Stimulated activated effector memory CD8-positive, alpha-beta T cell treated with anti-CD3 and anti-CD28 coated beads, Interleukin-12 subunit alpha, Interleukin-12 subunit beta, amount 100 ng/mL, for 72 hours (primary cell): ENCODE measurements around the gene PTPRJ.

Experiments
- ATAC-seq: fragments of 150-1000 bp; cut with Tn5 transposase; 2 replicates; pipeline ENCODE4 v1.10.0; 2021
- DNase-seq, 2 donors: peaks; one replicate each; pipeline ENCODE4 v3.0.0; 2021 to 2022; ENCODE audit warnings: low spot score in 2 of 2
- H3K27ac Mint-ChIP-seq: one replicate; pipeline ENCODE4 v1.8.0; 2022; ENCODE audit warnings: mild to moderate bottlenecking, mixed read lengths
- H3K36me3 Mint-ChIP-seq: one replicate; pipeline ENCODE4 v1.8.0; 2022; ENCODE audit warnings: mild to moderate bottlenecking, mixed read lengths
- H3K4me1 Mint-ChIP-seq: one replicate; pipeline ENCODE4 v1.8.0; 2022; ENCODE audit warnings: mixed read lengths
- H3K4me3 Mint-ChIP-seq: one replicate; pipeline ENCODE4 v1.8.0; 2022; ENCODE audit warnings: mild to moderate bottlenecking, mixed read lengths
- H3K9me3 Mint-ChIP-seq: one replicate; pipeline ENCODE4 v1.8.0; 2022; ENCODE audit warnings: mixed read lengths

Gene PTPRJ

DNA sequence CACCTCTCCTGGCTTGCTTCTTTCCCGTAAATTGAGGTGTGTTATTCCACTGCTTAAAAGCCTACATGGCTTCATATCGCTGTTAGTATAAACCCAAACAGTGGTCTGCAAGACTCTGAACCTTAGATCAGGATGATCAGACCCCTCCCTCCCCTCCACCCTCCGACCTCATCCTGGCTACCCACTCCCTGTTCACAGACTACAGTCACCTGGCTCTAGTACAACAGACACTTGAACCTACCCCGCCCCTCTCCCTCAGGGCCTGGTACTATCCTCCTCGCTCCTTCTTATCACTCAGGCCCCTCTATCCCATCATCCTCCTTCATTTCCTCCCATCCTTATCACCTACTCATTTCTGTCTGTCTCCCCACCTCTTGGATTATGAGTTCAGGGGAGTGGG lies 20.1 kb downstream of the PTPRJ start:
- Mint-ChIP-seq H3K4me3 (peak overlapping the region; percentile 67), H3K9me3 (no peaks in the 10 kb centered on the region), H3K36me3 (peaks cover 15% of the 10 kb centered on the region), H3K27ac (peak overlapping the region; percentile 96), H3K4me1 (peaks cover 74% of the 10 kb centered on the region)
- ATAC-seq (no peak), DNase-seq (no peak)

DNA sequence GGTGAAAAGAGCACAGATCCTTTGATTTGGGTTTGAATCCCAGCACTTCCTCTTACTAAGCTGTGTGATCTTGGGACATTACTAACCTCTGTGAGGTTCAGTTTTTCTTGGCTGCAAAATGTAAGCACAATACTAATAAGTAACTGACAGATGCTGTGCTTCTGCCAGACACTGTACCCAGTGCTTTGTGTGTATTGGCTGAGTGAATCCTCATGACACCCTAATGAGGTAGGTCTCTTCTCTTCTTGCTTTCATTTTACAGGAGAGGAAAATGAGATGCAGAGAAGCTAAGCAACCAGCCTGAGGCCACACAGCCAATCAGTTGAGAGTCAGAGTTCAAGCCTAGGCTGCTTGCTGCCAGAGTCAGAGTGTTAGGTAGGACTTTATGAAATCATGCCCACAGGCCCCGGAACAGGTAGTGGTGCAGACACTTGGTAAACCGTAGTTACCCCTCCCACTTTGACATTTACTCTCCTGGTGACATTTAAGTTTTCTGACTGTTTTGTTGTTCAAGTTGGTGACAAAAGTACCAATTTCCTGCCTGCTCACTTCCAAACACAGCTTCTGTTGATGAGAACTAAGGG lies 21.2 kb downstream of the PTPRJ start:
- H3K4me1 Mint-ChIP-seq: peaks cover 84% of the 10 kb centered on the region
- peak overlapping the region; percentile 67 for H3K4me3 Mint-ChIP-seq
- ATAC-seq: peak; percentile 94
- H3K27ac Mint-ChIP-seq: peak overlapping the region; percentile 96
- H3K36me3 Mint-ChIP-seq: peaks cover 25% of the 10 kb centered on the region
- peak; percentile 56 to 86 for DNase-seq
- H3K9me3 Mint-ChIP-seq: no peaks in the 10 kb centered on the region

DNA sequence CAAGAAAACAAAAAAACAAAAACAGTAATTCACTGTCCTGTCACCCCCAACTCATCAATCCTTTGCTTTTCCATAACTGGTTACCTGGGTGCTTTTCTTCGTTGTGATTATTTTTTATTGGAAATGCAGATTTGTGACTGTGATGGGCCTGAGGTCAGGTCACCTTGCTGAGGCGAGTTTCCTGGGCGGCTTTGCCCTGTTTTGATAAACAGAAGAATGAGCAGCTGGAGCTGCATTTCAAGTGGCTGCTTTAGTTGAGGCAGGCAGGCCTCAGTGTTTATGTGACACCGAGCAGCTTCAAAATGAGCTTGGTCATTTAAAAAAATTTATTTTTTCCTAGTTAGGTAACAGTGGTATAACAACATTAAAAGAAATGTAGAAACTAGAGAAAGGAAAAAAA lies 22.2 kb downstream of the PTPRJ start:
- DNase-seq (no peak), ATAC-seq (no peak)
- peaks cover 82% of the 10 kb centered on the region for H3K4me1 Mint-ChIP-seq
- H3K9me3 Mint-ChIP-seq: no peaks in the 10 kb centered on the region
- H3K27ac Mint-ChIP-seq: peak overlapping the region; percentile 96
- H3K4me3 Mint-ChIP-seq: peak overlapping the region; percentile 67
- H3K36me3 Mint-ChIP-seq: peaks cover 30% of the 10 kb centered on the region

DNA sequence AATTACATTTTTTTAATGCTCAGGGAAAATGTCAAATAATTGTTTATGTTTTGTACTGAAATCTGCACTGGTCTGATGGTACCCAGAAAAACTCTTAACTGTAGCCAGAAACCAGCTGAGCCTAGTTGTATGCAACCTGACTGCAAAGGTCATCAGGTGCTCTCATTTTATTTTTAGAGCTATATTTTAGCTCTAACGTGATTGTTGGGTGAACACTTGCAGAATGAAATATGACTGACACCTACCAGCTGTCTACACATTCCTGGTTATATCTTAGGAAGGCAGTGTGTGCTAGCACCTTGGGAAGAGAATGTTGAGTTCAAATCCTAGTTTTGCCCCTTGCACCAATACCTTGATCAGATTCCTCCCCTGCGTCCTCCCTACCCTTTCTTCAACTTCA lies 23.6 kb downstream of the PTPRJ start:
- H3K4me3 Mint-ChIP-seq: peak overlapping the region; percentile 73
- DNase-seq: no peak
- H3K27ac Mint-ChIP-seq: peak overlapping the region; percentile 96
- no peaks in the 10 kb centered on the region for H3K9me3 Mint-ChIP-seq
- H3K4me1 Mint-ChIP-seq: peaks cover 82% of the 10 kb centered on the region
- peaks cover 36% of the 10 kb centered on the region for H3K36me3 Mint-ChIP-seq
- ATAC-seq: no peak

DNA sequence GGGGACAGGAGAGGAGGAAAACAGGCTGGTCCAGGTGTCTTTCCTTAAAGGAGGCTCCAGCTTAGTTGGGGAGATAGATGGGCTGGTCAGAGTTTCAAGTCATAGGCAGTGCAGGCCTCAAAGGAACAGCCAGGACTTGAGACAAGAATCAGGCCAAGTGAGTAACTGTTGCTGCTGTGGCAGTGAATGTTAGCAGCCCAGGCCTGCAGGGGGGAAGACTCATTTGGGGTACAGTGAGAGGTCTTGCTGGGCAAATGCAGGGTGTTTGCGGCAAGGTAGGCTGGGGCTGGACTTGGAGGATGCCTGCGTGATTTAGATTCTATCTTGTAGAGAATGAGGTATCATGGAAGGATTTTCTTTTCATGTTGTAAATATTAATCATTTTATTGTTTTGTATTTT lies 24.1 kb downstream of the PTPRJ start:
- Mint-ChIP-seq H3K4me1 (peaks cover 82% of the 10 kb centered on the region), H3K9me3 (no peaks in the 10 kb centered on the region), H3K4me3 (peak overlapping the region; percentile 73), H3K36me3 (peaks cover 40% of the 10 kb centered on the region), H3K27ac (peak overlapping the region; percentile 96)
- ATAC-seq (no peak), DNase-seq (no peak)

DNA sequence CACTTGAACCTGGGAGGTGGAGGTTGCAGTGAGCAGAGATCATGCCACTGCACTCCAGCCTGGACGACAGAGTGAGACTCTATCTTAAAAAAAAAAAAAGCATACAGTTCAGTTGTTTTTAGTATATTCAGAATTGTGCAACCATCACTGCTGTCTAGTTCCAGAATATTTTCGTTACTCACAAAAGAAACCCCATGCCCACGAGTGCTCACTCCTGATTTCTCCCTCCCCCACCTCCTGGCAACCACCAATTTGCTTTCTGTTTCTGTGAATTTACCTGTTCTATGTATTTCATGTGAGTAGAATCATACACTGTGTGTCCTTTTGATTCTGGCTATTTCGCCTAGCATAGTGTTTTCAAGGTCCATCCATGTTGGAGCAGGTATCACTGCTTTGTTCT lies 24.8 kb downstream of the PTPRJ start:
- no peak for ATAC-seq
- no peaks in the 10 kb centered on the region for H3K9me3 Mint-ChIP-seq
- peaks cover 80% of the 10 kb centered on the region for H3K4me1 Mint-ChIP-seq
- peak overlapping the region; percentile 96 for H3K27ac Mint-ChIP-seq
- H3K4me3 Mint-ChIP-seq: peak overlapping the region; percentile 73
- H3K36me3 Mint-ChIP-seq: peaks cover 36% of the 10 kb centered on the region
- no peak for DNase-seq

DNA sequence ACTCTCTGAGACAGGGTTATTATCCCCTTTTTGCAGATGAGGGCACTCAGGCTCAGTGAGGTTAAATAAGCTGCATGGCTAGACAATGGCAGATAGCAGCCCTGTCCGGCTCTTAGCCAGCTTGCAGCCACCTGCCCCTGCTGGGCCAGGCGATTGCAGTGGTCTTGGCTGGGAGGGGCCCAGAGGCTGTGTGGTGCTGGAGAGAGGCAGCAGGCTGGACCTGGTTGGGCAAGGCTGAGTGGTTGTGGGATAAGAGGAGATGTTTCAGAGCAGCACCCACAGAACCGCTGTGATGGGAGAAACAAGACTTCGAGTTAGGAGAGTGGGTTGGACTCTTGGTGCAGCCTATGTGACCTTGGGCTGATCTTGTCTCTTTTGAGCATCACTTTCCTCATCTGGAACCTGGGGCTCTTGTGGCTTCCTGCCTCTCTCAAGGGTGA lies 25.5 kb downstream of the PTPRJ start:
- no peaks in the 10 kb centered on the region for H3K9me3 Mint-ChIP-seq
- peak; percentile 3 for ATAC-seq

DNA sequence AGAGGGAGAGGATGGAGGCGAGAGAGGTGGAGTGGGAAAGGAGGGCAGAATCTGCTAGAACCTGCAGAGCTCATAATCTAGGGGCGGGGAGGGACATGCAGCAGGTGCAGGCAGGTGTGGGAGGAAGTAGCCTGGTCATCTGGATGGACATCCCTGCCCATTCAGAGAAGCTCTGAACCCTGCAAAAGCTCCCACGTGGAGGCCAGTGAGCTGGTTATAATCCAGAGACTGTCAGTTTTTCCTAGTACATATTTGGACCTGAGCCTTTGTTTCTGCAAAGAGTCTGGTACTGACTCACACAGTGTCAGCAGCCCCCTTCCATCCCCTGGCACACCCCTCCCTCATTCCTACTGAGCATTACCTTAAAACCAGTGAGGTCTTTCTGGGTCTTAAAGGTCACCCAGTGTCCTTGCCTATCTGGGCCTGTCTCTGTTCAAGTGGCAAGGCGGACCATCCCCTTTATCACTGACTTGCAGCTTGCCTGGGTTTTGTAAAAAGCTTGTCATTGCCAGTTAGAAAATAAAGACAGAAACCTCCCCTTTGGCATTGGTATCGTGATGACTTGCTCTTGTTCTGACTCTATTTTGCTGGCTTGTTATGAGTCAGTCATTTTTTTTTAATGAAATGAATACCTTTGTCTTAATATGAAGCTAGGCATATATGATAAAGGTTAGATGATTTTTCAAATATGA lies 26.1 kb downstream of the PTPRJ start:
- Mint-ChIP-seq H3K4me3 (peak overlapping the region; percentile 73), H3K27ac (peak overlapping the region; percentile 96), H3K4me1 (peaks cover 76% of the 10 kb centered on the region), H3K9me3 (no peaks in the 10 kb centered on the region), H3K36me3 (peaks cover 38% of the 10 kb centered on the region)
- DNase-seq (peak; percentile 46 to 81), ATAC-seq (peak; percentile 66)

More for the DNA sequence above, 25.5 kb downstream of the PTPRJ start:
- Mint-ChIP-seq H3K4me3 (peak overlapping the region; percentile 73), H3K27ac (peak overlapping the region; percentile 96), H3K4me1 (peaks cover 76% of the 10 kb centered on the region), H3K36me3 (peaks cover 36% of the 10 kb centered on the region)
- peak in 1 of 2 donors; percentile 76 for DNase-seq

DNA sequence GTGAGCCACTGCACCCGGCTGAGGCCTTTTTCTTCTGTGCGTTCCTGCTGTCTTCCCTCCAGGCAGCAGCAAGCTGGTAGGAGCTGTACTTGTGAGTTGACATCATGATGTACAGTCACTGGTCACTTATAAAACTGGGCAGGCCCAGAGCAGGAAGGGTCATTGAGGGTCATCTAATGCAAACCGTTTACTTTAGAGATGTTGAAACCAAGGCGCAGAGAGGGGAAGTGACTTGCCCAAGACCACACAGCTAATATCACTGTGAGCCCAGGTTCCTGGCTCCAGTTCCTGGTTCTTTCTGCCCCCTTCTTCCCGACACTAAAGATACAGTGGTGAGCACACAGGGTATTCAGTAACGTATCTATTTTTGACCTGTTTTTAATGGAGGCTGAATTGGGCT lies 27.3 kb downstream of the PTPRJ start:
- peaks cover 77% of the 10 kb centered on the region for H3K4me1 Mint-ChIP-seq
- peaks cover 44% of the 10 kb centered on the region for H3K36me3 Mint-ChIP-seq
- ATAC-seq (no peak), DNase-seq (no peak)
- H3K9me3 Mint-ChIP-seq: no peaks in the 10 kb centered on the region
- H3K4me3 Mint-ChIP-seq: peak overlapping the region; percentile 73
- H3K27ac Mint-ChIP-seq: peak overlapping the region; percentile 96

DNA sequence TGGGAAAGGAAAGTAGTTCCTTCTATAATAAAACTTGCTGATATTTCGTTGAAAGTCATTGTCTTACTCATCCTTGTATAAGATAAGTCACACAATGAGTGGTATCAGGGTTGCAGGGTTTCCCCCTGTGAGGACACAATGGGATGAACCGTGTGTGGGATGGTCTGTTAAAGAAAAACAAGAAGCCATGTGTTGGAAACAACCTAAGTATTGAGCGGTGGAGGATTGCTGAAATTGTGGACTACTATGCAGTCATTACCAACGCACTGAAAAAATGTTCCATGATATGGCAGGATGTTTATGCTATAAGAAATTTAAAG lies 28.6 kb downstream of the PTPRJ start:
- ATAC-seq (peak; percentile 65), DNase-seq (peak in 1 of 2 donors; percentile 77)
- Mint-ChIP-seq H3K27ac (peak overlapping the region; percentile 96), H3K36me3 (peaks cover 52% of the 10 kb centered on the region), H3K4me1 (peaks cover 87% of the 10 kb centered on the region), H3K9me3 (no peaks in the 10 kb centered on the region), H3K4me3 (peak overlapping the region; percentile 73)

DNA sequence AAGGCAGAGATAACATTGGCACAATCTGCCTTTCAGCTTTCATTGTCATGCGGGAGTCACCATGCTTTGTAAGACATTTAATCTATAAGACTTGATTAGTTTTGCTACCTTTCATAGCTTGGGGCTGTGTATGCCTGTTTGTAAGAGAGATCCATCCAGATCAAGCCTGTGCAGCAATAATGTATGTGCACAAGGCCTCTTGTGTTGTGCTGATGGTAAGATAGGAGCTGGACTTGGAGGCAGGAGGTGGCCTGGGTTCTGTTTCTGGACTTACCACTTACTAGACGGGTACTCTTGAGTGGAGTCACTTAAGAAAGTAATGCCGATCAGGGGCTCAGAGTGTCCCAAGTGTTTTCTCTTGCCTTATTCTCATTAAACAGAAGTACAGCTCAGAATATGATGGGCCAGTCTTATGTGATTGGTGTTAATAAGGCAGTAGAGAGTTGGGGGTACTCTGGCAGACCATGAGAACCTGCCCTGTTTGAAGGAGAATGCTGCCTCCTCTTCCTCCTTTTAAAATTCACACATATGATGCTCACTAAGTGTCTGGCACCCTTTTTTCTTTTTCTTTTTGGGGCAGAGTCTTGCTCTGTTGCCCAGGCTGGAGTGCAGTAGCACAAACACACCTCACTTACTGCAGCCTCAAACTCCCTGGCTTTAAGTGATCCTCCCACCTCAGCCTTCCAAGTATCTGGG lies 30.9 kb downstream of the PTPRJ start:
- Mint-ChIP-seq H3K9me3 (no peaks in the 10 kb centered on the region), H3K4me1 (peaks cover 85% of the 10 kb centered on the region), H3K27ac (peak overlapping the region; percentile 96), H3K36me3 (peaks cover 48% of the 10 kb centered on the region), H3K4me3 (peak overlapping the region; percentile 75)
- DNase-seq (no peak), ATAC-seq (no peak)

DNA sequence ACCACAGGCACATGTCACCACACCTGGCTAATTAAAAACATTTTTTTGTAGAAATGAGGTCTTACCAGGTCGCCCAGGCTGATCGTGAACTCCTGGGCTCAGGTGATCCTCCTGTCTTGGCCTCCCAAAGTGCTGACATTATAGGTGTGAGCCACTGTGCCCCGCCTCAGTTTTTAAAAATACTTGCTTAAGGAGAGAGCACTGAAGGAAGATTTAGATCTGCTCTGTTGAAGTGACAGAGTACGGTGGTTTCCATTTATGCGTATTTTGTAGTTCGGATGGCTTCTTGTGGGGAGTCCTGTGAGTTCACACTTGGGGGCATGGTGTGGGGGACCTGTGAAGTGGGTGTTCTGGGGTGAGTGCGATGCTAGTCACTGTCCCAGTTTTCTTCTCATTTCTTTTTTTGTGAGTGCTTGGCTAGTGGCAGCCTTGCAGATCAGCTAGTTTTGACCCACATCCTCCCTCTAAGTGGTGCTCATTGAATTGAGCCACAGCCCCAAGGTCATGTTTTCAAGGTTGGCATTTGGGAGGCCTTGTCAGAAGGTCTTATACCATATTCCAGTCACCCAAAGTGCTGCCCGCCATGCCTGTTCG lies 31.5 kb downstream of the PTPRJ start:
- H3K27ac Mint-ChIP-seq: peak overlapping the region; percentile 96
- ATAC-seq (peak; percentile 83), DNase-seq (peak; percentile 51 to 84)
- H3K4me3 Mint-ChIP-seq: peak overlapping the region; percentile 75
- H3K36me3 Mint-ChIP-seq: peaks cover 42% of the 10 kb centered on the region
- peaks cover 86% of the 10 kb centered on the region for H3K4me1 Mint-ChIP-seq
- no peaks in the 10 kb centered on the region for H3K9me3 Mint-ChIP-seq

DNA sequence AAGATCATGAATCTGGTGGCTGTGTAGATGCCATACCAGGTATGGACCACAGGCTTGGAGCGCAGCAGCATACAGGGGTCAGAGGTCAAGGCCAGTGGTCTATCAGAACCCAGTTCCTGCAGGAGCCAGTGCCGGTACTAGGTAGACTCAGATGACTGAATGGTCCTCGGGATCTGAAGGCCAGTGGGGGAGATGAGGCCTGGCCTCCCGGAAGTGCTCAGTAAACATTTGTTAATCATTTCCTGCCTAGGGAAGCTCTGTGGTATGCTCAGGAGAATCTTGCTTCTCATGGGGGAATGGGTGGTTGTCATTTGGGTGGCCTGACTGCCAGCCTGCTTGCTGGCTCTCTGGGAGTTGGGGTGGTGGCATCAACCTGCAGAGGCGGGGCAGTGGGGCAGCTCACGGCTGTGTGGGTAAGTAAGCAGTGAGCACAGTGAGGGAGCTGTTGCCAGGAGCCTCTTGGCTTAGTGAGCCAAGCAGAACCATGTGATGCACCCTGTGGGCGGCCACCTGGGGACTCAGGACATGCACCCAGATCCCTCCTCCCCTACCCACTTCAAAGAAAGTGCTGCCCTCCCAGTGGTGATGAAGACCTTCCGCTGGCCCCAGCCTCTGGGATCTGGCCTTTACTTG lies 33.0 kb downstream of the PTPRJ start:
- H3K4me1 Mint-ChIP-seq: peaks cover 89% of the 10 kb centered on the region
- DNase-seq (peak; percentile 42 to 79), ATAC-seq (peak; percentile 64)
- H3K4me3 Mint-ChIP-seq: peak overlapping the region; percentile 75
- peaks cover 40% of the 10 kb centered on the region for H3K36me3 Mint-ChIP-seq
- no peaks in the 10 kb centered on the region for H3K9me3 Mint-ChIP-seq
- peak overlapping the region; percentile 96 for H3K27ac Mint-ChIP-seq

DNA sequence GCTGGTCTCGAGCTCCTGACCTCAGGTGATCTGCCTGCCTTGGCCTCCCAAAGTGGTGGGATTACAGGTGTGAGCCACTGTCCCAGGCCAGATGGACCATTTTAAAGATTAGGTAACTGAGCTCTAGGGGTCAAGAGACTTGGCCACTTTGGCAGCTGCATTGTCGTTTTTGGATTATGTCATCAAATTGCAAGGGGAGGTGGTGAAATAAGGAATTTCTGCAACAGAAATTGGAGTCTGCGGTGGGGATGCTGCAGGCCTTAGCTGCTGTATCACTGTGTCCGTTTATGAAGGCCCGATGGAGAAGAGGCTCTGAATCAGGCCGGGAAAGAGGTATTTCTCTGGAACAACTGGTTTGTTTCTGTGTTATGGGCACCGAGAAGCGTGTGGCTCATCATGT lies 34.6 kb downstream of the PTPRJ start:
- Mint-ChIP-seq H3K27ac (peak overlapping the region; percentile 96), H3K4me3 (peak overlapping the region; percentile 75), H3K36me3 (peaks cover 38% of the 10 kb centered on the region), H3K9me3 (no peaks in the 10 kb centered on the region), H3K4me1 (peaks cover 89% of the 10 kb centered on the region)
- ATAC-seq: no peak
- DNase-seq: no peak
